ENCODE data around the gene CYTH1. TPM values are rescaled to one million over a fixed set of nuclear protein-coding genes. Genes with fewer than 3 reads are reported as not detected.
A peak's percentile ranks its signal among the peaks of the same experiment; 100 is the strongest.

CYTH1 gene
- total RNA-seq, 1 donor from 2014 or later, result 28.9 TPM

GRCh38 chr17:78708510-78708973 is 73.5 kb downstream of the CYTH1 start:
- no peaks in the 10 kb centered on the region for H3K27me3 ChIP-seq (ENCODE audit: low read depth)
- peaks cover 63% of the 10 kb centered on the region for H3K4me1 ChIP-seq
- H3K36me3 ChIP-seq, result peaks cover 16% of the 10 kb centered on the region
- no peak overlapping the region for H3K4me3 ChIP-seq
- H3K27ac ChIP-seq (replicated peaks), result peak overlapping the region; percentile 47
- DNase-seq, result peak; percentile 65
- intact Hi-C loops (cut with micrococcal nuclease), result loop anchor here (10.0 kb wide), 1 partner anchor 214 kb away; no protein-coding TSS in a partner anchor
- H3K9me3 ChIP-seq (replicated peaks), result no peaks in the 10 kb centered on the region
- peak; percentile 87 for TF ChIP-seq CTCF (IDR thresholded peaks at IDR 0.05; ENCODE audit: borderline replicate concordance)

- no peak for TF ChIP-seq CTCF (IDR thresholded peaks at IDR 0.05; ENCODE audit: borderline replicate concordance)
- Histone ChIP-seq H3K9me3 (replicated peaks) (no peaks in the 10 kb centered on the region), H3K36me3 (peaks cover 16% of the 10 kb centered on the region), H3K4me3 (no peak overlapping the region), H3K27ac (replicated peaks) (peak overlapping the region; percentile 47), H3K27me3 (ENCODE audit: low read depth) (no peaks in the 10 kb centered on the region), H3K4me1 (peaks cover 63% of the 10 kb centered on the region)
- intact Hi-C loops (cut with micrococcal nuclease), result loop anchor here (10.0 kb wide), 1 partner anchor 213 kb away; no protein-coding TSS in a partner anchor
- DNase-seq, result no peak
Measured at GRCh38 chr17:78707923-78708322, 74.2 kb downstream of the CYTH1 start.

GRCh38 chr17:78707016-78707415 is 75.1 kb downstream of the CYTH1 start:
- Histone ChIP-seq H3K27me3 (ENCODE audit: low read depth) (no peaks in the 10 kb centered on the region), H3K4me3 (no peak overlapping the region), H3K4me1 (peaks cover 54% of the 10 kb centered on the region), H3K36me3 (peaks cover 19% of the 10 kb centered on the region), H3K9me3 (replicated peaks) (no peaks in the 10 kb centered on the region), H3K27ac (replicated peaks) (no peak overlapping the region)
- no peak for DNase-seq
- intact Hi-C loops (cut with micrococcal nuclease), result loop anchor here (10.0 kb wide), 1 partner anchor 212 kb away; no protein-coding TSS in a partner anchor
- no peak for TF ChIP-seq CTCF (IDR thresholded peaks at IDR 0.05; ENCODE audit: borderline replicate concordance)

GRCh38 chr17:78706271-78706915 is 75.7 kb downstream of the CYTH1 start:
- no peak for DNase-seq
- H3K9me3 ChIP-seq (replicated peaks), result no peaks in the 10 kb centered on the region
- TF ChIP-seq CTCF (IDR thresholded peaks at IDR 0.05; ENCODE audit: borderline replicate concordance), result no peak
- intact Hi-C loops (cut with micrococcal nuclease), result loop anchor here (10.0 kb wide), 1 partner anchor 212 kb away; no protein-coding TSS in a partner anchor
- no peak overlapping the region for H3K4me3 ChIP-seq
- H3K27me3 ChIP-seq (ENCODE audit: low read depth), result no peaks in the 10 kb centered on the region
- H3K27ac ChIP-seq (replicated peaks), result no peak overlapping the region
- peaks cover 50% of the 10 kb centered on the region for H3K4me1 ChIP-seq
- H3K36me3 ChIP-seq, result peaks cover 26% of the 10 kb centered on the region

GRCh38 chr17:78705071-78705470 is 77.0 kb downstream of the CYTH1 start:
- H3K27ac ChIP-seq (replicated peaks), result peak overlapping the region; percentile 61
- peak; percentile 37 for DNase-seq
- H3K9me3 ChIP-seq (replicated peaks), result no peaks in the 10 kb centered on the region
- no peaks in the 10 kb centered on the region for H3K27me3 ChIP-seq (ENCODE audit: low read depth)
- peaks cover 40% of the 10 kb centered on the region for H3K4me1 ChIP-seq
- no peak for TF ChIP-seq CTCF (IDR thresholded peaks at IDR 0.05; ENCODE audit: borderline replicate concordance)
- H3K4me3 ChIP-seq, result no peak overlapping the region
- intact Hi-C loops (cut with micrococcal nuclease), result loop anchor here (10.0 kb wide), 1 partner anchor 210 kb away; no protein-coding TSS in a partner anchor
- H3K36me3 ChIP-seq, result peaks cover 39% of the 10 kb centered on the region

Measured in left ventricle myocardium inferior (tissue), 1 donor.